Fibroblast of lung (primary cell): Measurements from ENCODE around the gene THRA. TPM values are rescaled to one million over a fixed set of nuclear protein-coding genes. Genes with fewer than 3 reads are reported as not detected.

ENCODE experiments used
- DNase-seq, 2 donors: peaks; one replicate each; pipeline versions ENCODE4 v3.0.0 to v3.0.0-alpha.2; 2010; ENCODE audit warnings: low read depth in 2 of 2
- H2AFZ ChIP-seq: 2 replicates; pipeline ENCODE4 v1.5.1; 2012; ENCODE audit warnings: low read length, control low read depth, inconsistent platforms
- H3K27ac ChIP-seq: 2 replicates; pipeline ENCODE4 v1.5.1; 2011; ENCODE audit warnings: low read length, control low read depth; ENCODE audit not compliant: insufficient read depth
- H3K27me3 ChIP-seq: 2 replicates; pipeline ENCODE4 v1.5.1; 2011; ENCODE audit warnings: mild to moderate bottlenecking, low read length; ENCODE audit not compliant: control insufficient read depth, insufficient read depth
- H3K36me3 ChIP-seq: 2 replicates; pipeline ENCODE4 v1.5.1; 2011; ENCODE audit warnings: low read length; ENCODE audit not compliant: control insufficient read depth, insufficient read depth
- H3K4me1 ChIP-seq: 2 replicates; pipeline ENCODE4 v1.5.1; 2011; ENCODE audit warnings: low read length; ENCODE audit not compliant: control insufficient read depth, insufficient read depth; ENCODE audit errors: extremely low read depth
- H3K4me2 ChIP-seq: 2 replicates; pipeline ENCODE4 v1.5.1; 2011; ENCODE audit warnings: low read length, control low read depth; ENCODE audit not compliant: insufficient read depth; ENCODE audit errors: extremely low read depth
- H3K4me3 ChIP-seq, 4 experiments: fragments of 200-600 bp in 1 of 4; sonication (generic) in 1 of 4; replicated peaks in 1 of 4; 2 replicates each; pipeline ENCODE4 v1.5.1; 2011 to 2016; ENCODE audit warnings: low read length in 4 of 4, low read depth in 3 of 4, mild to moderate bottlenecking in 3 of 4, control low read depth in 2 of 4, inconsistent platforms in 1 of 4, mixed read lengths in 1 of 4; ENCODE audit not compliant: insufficient read depth in 1 of 4; ENCODE audit errors: control extremely low read depth in 1 of 4
- H3K79me2 ChIP-seq: 2 replicates; pipeline ENCODE4 v1.5.1; 2012; ENCODE audit warnings: mild to moderate bottlenecking, low read length, inconsistent platforms; ENCODE audit not compliant: control insufficient read depth, insufficient read depth
- H3K9ac ChIP-seq: 2 replicates; pipeline ENCODE4 v1.5.1; 2011; ENCODE audit warnings: mild to moderate bottlenecking, low read length, control low read depth; ENCODE audit not compliant: insufficient read depth
- H3K9me3 ChIP-seq: 2 replicates; pipeline ENCODE4 v1.5.1; 2012; ENCODE audit warnings: low read depth, low read length; ENCODE audit not compliant: control insufficient read depth, insufficient read depth
- H4K20me1 ChIP-seq: 2 replicates; pipeline ENCODE4 v1.5.1; 2011; ENCODE audit warnings: low read length; ENCODE audit not compliant: control insufficient read depth, insufficient read depth; ENCODE audit errors: extremely low read depth
- EZH2 ChIP-seq: IDR thresholded peaks from 2 replicates; pipeline ENCODE4 v1.5.1; 2012; ENCODE audit warnings: low read length, control low read depth, mild to moderate bottlenecking; ENCODE audit errors: missing control alignments
- polyA plus RNA-seq, 2 donors: library from polyadenylated mRNA; depleted of rRNA in 1 of 2; stranded (reverse) in 1 of 2; unstranded in 1 of 2; fragments of >200 nt; gene quantifications; 2 replicates each; pipeline ENCODE4 v1.2.1, GENCODE V29; 2011 to 2012; ENCODE audit warnings: missing spikeins in 1 of 2
- total RNA-seq: library from RNA; depleted of rRNA; stranded (reverse); fragments of >200 nt; gene quantifications from 2 replicates; pipeline ENCODE4 v1.2.1, GENCODE V29; 2014
- TF ChIP-seq, protein P1 (sequence below), 2 donors: IDR thresholded peaks in 1 of 2; conservative IDR thresholded peaks in 1 of 2; 1 replicate in 1 of 2; 2 replicates in 1 of 2; pipeline ENCODE4 v1.5.1; 2011 to 2012; ENCODE audit warnings: low read length in 2 of 2, control low read depth in 1 of 2, inconsistent platforms in 1 of 2, low read depth in 1 of 2, mild to moderate bottlenecking in 1 of 2

Gene THRA
- total and polyA plus RNA-seq, 2 donors (not counting 1 experiment from before 2014, with no cell fraction given), result 27.2 to 52.8 TPM

DNA sequence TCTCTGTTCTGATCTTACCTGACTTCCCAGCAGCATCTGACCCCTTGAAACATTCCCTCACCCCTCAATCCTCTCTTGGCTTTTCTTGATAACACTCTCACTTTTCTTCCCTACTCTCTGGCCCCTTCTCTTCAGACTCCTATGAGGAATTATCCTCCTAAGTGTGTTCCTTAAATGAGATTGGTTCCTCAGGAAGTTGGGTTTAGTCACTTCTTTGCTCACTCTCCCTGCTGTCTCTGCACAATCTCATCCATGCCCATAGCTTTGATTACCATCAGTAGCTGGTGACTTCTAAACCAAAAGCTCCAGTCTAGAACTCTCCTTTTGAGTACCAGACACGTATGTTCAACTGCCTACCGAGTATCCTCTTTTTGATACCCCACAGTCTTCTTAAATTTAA, 21.6 kb upstream of the THRA start:
- H3K27ac ChIP-seq, result no peak overlapping the region
- TF ChIP-seq EZH2, result no peak
- TF ChIP-seq, protein P1, sequence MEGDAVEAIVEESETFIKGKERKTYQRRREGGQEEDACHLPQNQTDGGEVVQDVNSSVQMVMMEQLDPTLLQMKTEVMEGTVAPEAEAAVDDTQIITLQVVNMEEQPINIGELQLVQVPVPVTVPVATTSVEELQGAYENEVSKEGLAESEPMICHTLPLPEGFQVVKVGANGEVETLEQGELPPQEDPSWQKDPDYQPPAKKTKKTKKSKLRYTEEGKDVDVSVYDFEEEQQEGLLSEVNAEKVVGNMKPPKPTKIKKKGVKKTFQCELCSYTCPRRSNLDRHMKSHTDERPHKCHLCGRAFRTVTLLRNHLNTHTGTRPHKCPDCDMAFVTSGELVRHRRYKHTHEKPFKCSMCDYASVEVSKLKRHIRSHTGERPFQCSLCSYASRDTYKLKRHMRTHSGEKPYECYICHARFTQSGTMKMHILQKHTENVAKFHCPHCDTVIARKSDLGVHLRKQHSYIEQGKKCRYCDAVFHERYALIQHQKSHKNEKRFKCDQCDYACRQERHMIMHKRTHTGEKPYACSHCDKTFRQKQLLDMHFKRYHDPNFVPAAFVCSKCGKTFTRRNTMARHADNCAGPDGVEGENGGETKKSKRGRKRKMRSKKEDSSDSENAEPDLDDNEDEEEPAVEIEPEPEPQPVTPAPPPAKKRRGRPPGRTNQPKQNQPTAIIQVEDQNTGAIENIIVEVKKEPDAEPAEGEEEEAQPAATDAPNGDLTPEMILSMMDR (conservative IDR thresholded peaks at IDR 0.05 in 1 of 2, IDR thresholded peaks at IDR 0.05 in 1 of 2; ENCODE audit: low read depth in 1 of 2, low read length in 2 of 2), result no peak
- H3K4me1 ChIP-seq, result peaks cover 6% of the 10 kb centered on the region
- no peak overlapping the region for H3K4me2 ChIP-seq
- H4K20me1 ChIP-seq, result no peaks in the 10 kb centered on the region
- no peaks in the 10 kb centered on the region for H3K36me3 ChIP-seq
- DNase-seq, result no peak
- H3K27me3 ChIP-seq, result no peaks in the 10 kb centered on the region
- no peaks in the 10 kb centered on the region for H3K79me2 ChIP-seq
- H2AFZ ChIP-seq, result no peak overlapping the region
- no peak overlapping the region for H3K4me3 ChIP-seq
- no peak overlapping the region for H3K9ac ChIP-seq
- no peaks in the 10 kb centered on the region for H3K9me3 ChIP-seq

DNA sequence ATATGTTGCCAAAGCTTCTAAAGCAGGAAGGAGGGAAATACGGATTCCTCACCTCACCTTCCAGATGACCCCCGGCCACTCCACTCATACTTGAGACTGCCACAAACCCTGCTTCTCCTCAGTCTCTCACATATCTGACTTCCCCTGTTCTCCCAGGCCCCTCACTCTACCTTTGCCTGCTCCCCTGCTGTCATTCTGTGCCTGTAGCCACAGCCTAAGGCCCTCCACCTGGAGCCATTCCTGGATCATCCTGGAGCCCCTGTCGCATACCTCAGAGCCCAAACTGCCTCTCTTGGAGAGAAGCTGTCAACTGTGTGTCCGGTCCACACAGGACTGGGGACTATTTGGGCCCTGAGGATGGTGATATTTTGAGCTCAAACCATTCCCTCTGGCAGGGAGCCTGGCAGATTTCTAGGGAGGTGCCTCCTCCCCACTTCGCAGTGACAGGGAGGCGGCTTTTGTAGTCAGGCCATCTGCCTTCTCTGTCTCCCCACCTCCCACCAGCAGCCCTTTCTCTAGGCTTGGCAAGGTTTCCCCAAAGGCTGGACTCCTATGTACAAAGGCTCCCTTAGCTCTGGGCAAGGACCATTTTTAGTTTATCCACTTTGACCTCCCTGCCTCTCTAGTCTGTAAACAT, 6.3 kb upstream of the THRA start:
- Histone ChIP-seq H3K36me3 (no peaks in the 10 kb centered on the region), H3K79me2 (peaks cover 4% of the 10 kb centered on the region), H2AFZ (no peak overlapping the region), H4K20me1 (no peaks in the 10 kb centered on the region), H3K9me3 (no peaks in the 10 kb centered on the region), H3K4me2 (no peak overlapping the region), H3K27me3 (no peaks in the 10 kb centered on the region), H3K27ac (no peak overlapping the region), H3K9ac (no peak overlapping the region), H3K4me1 (peaks cover 5% of the 10 kb centered on the region), H3K4me3 (no peak overlapping the region)
- TF ChIP-seq EZH2, result no peak
- TF ChIP-seq, protein P1 (conservative IDR thresholded peaks at IDR 0.05 in 1 of 2, IDR thresholded peaks at IDR 0.05 in 1 of 2; ENCODE audit: low read depth in 1 of 2, low read length in 2 of 2), result no peak
- no peak for DNase-seq

GRCh38 chr17:40058186-40058784, 4.5 kb upstream of the THRA start:
- Histone ChIP-seq H3K4me3 (peak overlapping the region in 1 of 4 experiments; percentile 25), H3K27ac (no peak overlapping the region), H3K79me2 (peaks cover 7% of the 10 kb centered on the region), H4K20me1 (no peaks in the 10 kb centered on the region), H3K4me2 (peak overlapping the region; percentile 75), H3K4me1 (peaks cover 7% of the 10 kb centered on the region), H3K9ac (no peak overlapping the region), H3K36me3 (no peaks in the 10 kb centered on the region), H2AFZ (peak overlapping the region; percentile 76), H3K9me3 (no peaks in the 10 kb centered on the region), H3K27me3 (no peaks in the 10 kb centered on the region)
- TF ChIP-seq, protein P1 (conservative IDR thresholded peaks at IDR 0.05 in 1 of 2, IDR thresholded peaks at IDR 0.05 in 1 of 2; ENCODE audit: low read depth in 1 of 2, low read length in 2 of 2), result no peak
- TF ChIP-seq EZH2, result no peak
- peak in 1 of 2 donors; percentile 60 for DNase-seq
